Measurements from ENCODE around the gene MAGI1. TPM values are rescaled to one million over a fixed set of nuclear protein-coding genes. Genes with fewer than 3 reads are reported as not detected.

Gene MAGI1
- total RNA-seq, 4 donors from 2014 or later, result 7.6 to 42.9 (median 37.0) TPM

GRCh38 chr3:65560133-65560532 is 478.6 kb downstream of the MAGI1 start:
- Histone ChIP-seq H3K27me3 (no peaks in the 10 kb centered on the region), H3K4me1 (no peaks in the 10 kb centered on the region), H3K9me3 (no peaks in the 10 kb centered on the region), H3K36me3 (no peaks in the 10 kb centered on the region), H3K4me3 (no peak overlapping the region), H3K27ac (no peak overlapping the region)
- TF ChIP-seq POLR2A (IDR thresholded peaks at IDR 0.05) (no peak), CTCF (IDR thresholded peaks at IDR 0.05) (no peak)
- no peak for DNase-seq
- intact Hi-C loops (cut with DNase I; ENCODE audit: low total_unique reads), result no loop called here

GRCh38 chr3:65559643-65560042 is 479.1 kb downstream of the MAGI1 start:
- Histone ChIP-seq H3K27me3 (no peaks in the 10 kb centered on the region), H3K4me1 (no peaks in the 10 kb centered on the region), H3K9me3 (no peaks in the 10 kb centered on the region), H3K4me3 (no peak overlapping the region), H3K36me3 (no peaks in the 10 kb centered on the region), H3K27ac (no peak overlapping the region)
- DNase-seq, result no peak
- TF ChIP-seq CTCF (IDR thresholded peaks at IDR 0.05) (no peak), POLR2A (IDR thresholded peaks at IDR 0.05) (no peak)
- intact Hi-C loops (cut with DNase I; ENCODE audit: low total_unique reads), result no loop called here

GRCh38 chr3:65558826-65559225 is 479.9 kb downstream of the MAGI1 start:
- no peaks in the 10 kb centered on the region for H3K27me3 ChIP-seq
- DNase-seq, result no peak
- H3K27ac ChIP-seq, result no peak overlapping the region
- H3K4me3 ChIP-seq, result no peak overlapping the region
- no peak for TF ChIP-seq POLR2A (IDR thresholded peaks at IDR 0.05)
- no peak for TF ChIP-seq CTCF (IDR thresholded peaks at IDR 0.05)
- H3K4me1 ChIP-seq, result no peaks in the 10 kb centered on the region
- intact Hi-C loops (cut with DNase I; ENCODE audit: low total_unique reads), result no loop called here
- H3K9me3 ChIP-seq, result no peaks in the 10 kb centered on the region
- H3K36me3 ChIP-seq, result no peaks in the 10 kb centered on the region

GRCh38 chr3:65557899-65558564 is 480.7 kb downstream of the MAGI1 start:
- no peak for TF ChIP-seq POLR2A (IDR thresholded peaks at IDR 0.05)
- TF ChIP-seq CTCF (IDR thresholded peaks at IDR 0.05), result no peak
- Histone ChIP-seq H3K9me3 (no peaks in the 10 kb centered on the region), H3K27me3 (no peaks in the 10 kb centered on the region), H3K36me3 (no peaks in the 10 kb centered on the region), H3K4me1 (no peaks in the 10 kb centered on the region), H3K4me3 (no peak overlapping the region), H3K27ac (no peak overlapping the region)
- intact Hi-C loops (cut with DNase I; ENCODE audit: low total_unique reads), result no loop called here
- no peak for DNase-seq

- no peak for DNase-seq
- H3K27me3 ChIP-seq, result no peaks in the 10 kb centered on the region
- H3K4me1 ChIP-seq, result no peaks in the 10 kb centered on the region
Measured at GRCh38 chr3:65556934-65557577, 481.7 kb downstream of the MAGI1 start.

More at GRCh38 chr3:65556934-65557577, 481.7 kb downstream of the MAGI1 start:
- intact Hi-C loops (cut with DNase I; ENCODE audit: low total_unique reads), result no loop called here
- TF ChIP-seq POLR2A (IDR thresholded peaks at IDR 0.05), result no peak
- TF ChIP-seq CTCF (IDR thresholded peaks at IDR 0.05), result no peak
- H3K9me3 ChIP-seq, result no peaks in the 10 kb centered on the region
- no peak overlapping the region for H3K27ac ChIP-seq
- H3K36me3 ChIP-seq, result no peaks in the 10 kb centered on the region
- no peak overlapping the region for H3K4me3 ChIP-seq

Measured in uterus (tissue), 4 donors.